H1 (cell line): ENCODE data around the gene ROPN1. TPM values are rescaled to one million over a fixed set of nuclear protein-coding genes. Genes with fewer than 3 reads are reported as not detected.
"Not testable (repeated sequence)": the region's sequence is repeated elsewhere in the genome, so short reads cannot be mapped to it uniquely, and the experiment has no call there.

ENCODE experiments used
- CTCF ChIA-PET: fragments of 300-600 bp; sonication (Branson Sonifier 250); formaldehyde crosslinking; loops from one replicate; lab custom pipeline; 2021; ENCODE audit not compliant: partially characterized antibody; lab: Charles Lee
- POLR2A ChIA-PET: fragments of 300-600 bp; sonication (Branson Sonifier 250); formaldehyde crosslinking; loops from one replicate; lab custom pipeline; 2021; ENCODE audit warnings: inconsistent platforms; ENCODE audit not compliant: partially characterized antibody; lab: Charles Lee
- DNase-seq, 2 experiments: peaks; one replicate each; pipeline versions ENCODE4 v3.0.0 to v3.0.0-alpha.2; 2010 to 2022; ENCODE audit warnings: low spot score in 2 of 2, low read depth in 1 of 2, mixed read lengths in 1 of 2
- FAIRE-seq: peaks from 2 replicates; lab custom pipeline; 2011; peaks lifted over from hg19 to GRCh38; lab: Jason Lieb, UNC
- H2AFZ ChIP-seq: 2 replicates; pipeline ENCODE4 v1.8.1; 2012; ENCODE audit warnings: low read length, inconsistent platforms
- H2AK5ac ChIP-seq: 2 replicates; pipeline ENCODE4 v1.6.1; 2013; ENCODE audit warnings: low read depth, low read length
- H2BK120ac ChIP-seq: replicated peaks from 2 replicates; pipeline ENCODE3; 2013; ENCODE audit warnings: low read depth, low read length, inconsistent platforms
- H2BK12ac ChIP-seq: 2 replicates; pipeline ENCODE4 v1.6.1; 2013; ENCODE audit warnings: low read depth, low read length
- H2BK15ac ChIP-seq: 2 replicates; pipeline ENCODE4 v1.6.1; 2013; ENCODE audit warnings: low read length
- H2BK20ac ChIP-seq: 2 replicates; pipeline ENCODE4 v1.6.1; 2013; ENCODE audit warnings: low read length
- H2BK5ac ChIP-seq: 2 replicates; pipeline ENCODE4 v1.6.1; 2013; ENCODE audit warnings: low read depth, low read length
- H3K14ac ChIP-seq: 2 replicates; pipeline ENCODE4 v1.6.1; 2013; ENCODE audit warnings: inconsistent platforms; ENCODE audit not compliant: insufficient read length
- H3K18ac ChIP-seq: 2 replicates; pipeline ENCODE4 v1.6.1; 2013; ENCODE audit warnings: low read length; ENCODE audit errors: extremely low read depth
- H3K23ac ChIP-seq: 2 replicates; pipeline ENCODE4 v1.6.1; 2013; ENCODE audit warnings: inconsistent platforms; ENCODE audit not compliant: insufficient read length
- H3K23me2 ChIP-seq: 2 replicates; pipeline ENCODE4 v1.6.1; 2013; ENCODE audit warnings: low read depth, low read length
- H3K27ac ChIP-seq: 2 replicates; pipeline ENCODE4 v1.6.1; 2011; ENCODE audit warnings: low read depth, low read length, inconsistent platforms
- H3K27me3 ChIP-seq, 4 experiments: replicated peaks in 1 of 4; 1 replicate in 1 of 4; 2 replicates in 3 of 4; pipeline versions ENCODE4 v1.6.1 to v1.8.1; 2011 to 2013; ENCODE audit warnings: low read length in 3 of 4, mild to moderate bottlenecking in 3 of 4, inconsistent platforms in 2 of 4, mixed read lengths in 2 of 4, moderate library complexity in 1 of 4; ENCODE audit not compliant: control insufficient read depth in 3 of 4, insufficient read depth in 3 of 4; ENCODE audit errors: extremely low read depth in 1 of 4
- H3K36me3 ChIP-seq, 4 experiments: 2 replicates each; pipeline versions ENCODE4 v1.6.1 to v1.8.1; 2011 to 2013; ENCODE audit warnings: mild to moderate bottlenecking in 4 of 4, low read length in 3 of 4, moderate library complexity in 2 of 4, control low read depth in 1 of 4, inconsistent platforms in 1 of 4; ENCODE audit not compliant: insufficient read depth in 4 of 4, control insufficient read depth in 2 of 4
- H3K4ac ChIP-seq: replicated peaks from 2 replicates; pipeline ENCODE3; 2013; ENCODE audit warnings: low read length, low read depth, mixed read lengths, inconsistent platforms; ENCODE audit not compliant: insufficient read length
- H3K4me1 ChIP-seq, 4 experiments: replicated peaks in 1 of 4; 1 replicate in 1 of 4; 2 replicates in 3 of 4; pipeline versions ENCODE4 v1.6.1 to v1.8.1; 2011 to 2013; ENCODE audit warnings: low read length in 3 of 4, inconsistent platforms in 2 of 4, mixed read lengths in 1 of 4; ENCODE audit not compliant: insufficient read depth in 4 of 4, control insufficient read depth in 3 of 4
- H3K4me2 ChIP-seq, 2 experiments: 2 replicates each; pipeline versions ENCODE4 v1.6.1 to v1.8.1; 2011 to 2013; ENCODE audit warnings: low read depth in 2 of 2, low read length in 2 of 2, control low read depth in 1 of 2, inconsistent platforms in 1 of 2, mild to moderate bottlenecking in 1 of 2; ENCODE audit not compliant: insufficient read depth in 1 of 2
- H3K4me3 ChIP-seq, 4 experiments: fragments of 200-600, 300-600 bp in 1 of 4; sonication (generic), shearing (Covaris generic), sonication (Bioruptor Twin) in 1 of 4; 2 replicates each; pipeline versions ENCODE4 v1.5.1 to v1.8.1; 2011 to 2016; ENCODE audit warnings: low read length in 4 of 4, low read depth in 3 of 4, control low read depth in 2 of 4, inconsistent platforms in 2 of 4, mild to moderate bottlenecking in 2 of 4, mixed read lengths in 1 of 4, moderate library complexity in 1 of 4; ENCODE audit not compliant: insufficient read depth in 2 of 4; ENCODE audit errors: extremely low read depth in 1 of 4
- H3K56ac ChIP-seq: replicated peaks from 2 replicates; pipeline ENCODE3; 2013; ENCODE audit warnings: low read depth, mild to moderate bottlenecking, mixed read lengths, low read length, inconsistent platforms; ENCODE audit not compliant: insufficient read length
- H3K79me1 ChIP-seq: 2 replicates; pipeline ENCODE4 v1.6.1; 2013; ENCODE audit warnings: low read depth, low read length, control low read depth
- H3K79me2 ChIP-seq, 2 experiments: 2 replicates each; pipeline versions ENCODE4 v1.6.1 to v1.8.1; 2012 to 2013; ENCODE audit warnings: low read length in 2 of 2, mild to moderate bottlenecking in 2 of 2, inconsistent platforms in 1 of 2; ENCODE audit not compliant: insufficient read depth in 2 of 2, control insufficient read depth in 1 of 2
- H3K9ac ChIP-seq, 4 experiments: replicated peaks in 1 of 4; 1 replicate in 1 of 4; 2 replicates in 3 of 4; pipeline versions ENCODE4 v1.6.1 to v1.8.1; 2011 to 2013; ENCODE audit warnings: low read depth in 3 of 4, low read length in 3 of 4, control low read depth in 2 of 4, mild to moderate bottlenecking in 2 of 4, moderate library complexity in 2 of 4, inconsistent platforms in 1 of 4; ENCODE audit errors: extremely low read depth in 1 of 4
- H3K9me3 ChIP-seq, 2 experiments: 2 replicates each; pipeline versions ENCODE4 v1.6.1 to v1.8.1; 2012 to 2013; ENCODE audit warnings: mild to moderate bottlenecking in 2 of 2, moderate library complexity in 2 of 2, control low read depth in 1 of 2, inconsistent platforms in 1 of 2, low read depth in 1 of 2, low read length in 1 of 2, mixed read lengths in 1 of 2; ENCODE audit not compliant: insufficient read depth in 2 of 2
- H4K20me1 ChIP-seq, 2 experiments: replicated peaks in 1 of 2; 2 replicates each; pipeline versions ENCODE3 to v1.8.1; 2011 to 2013; ENCODE audit warnings: inconsistent platforms in 2 of 2, low read length in 2 of 2, mild to moderate bottlenecking in 1 of 2; ENCODE audit not compliant: insufficient read depth in 2 of 2, control insufficient read depth in 1 of 2
- H4K5ac ChIP-seq: 2 replicates; pipeline ENCODE4 v1.6.1; 2013; ENCODE audit warnings: low read length, low read depth, mixed read lengths, inconsistent platforms; ENCODE audit not compliant: insufficient read length
- H4K8ac ChIP-seq: 2 replicates; pipeline ENCODE4 v1.8.0; 2013; ENCODE audit warnings: mild to moderate bottlenecking, moderate library complexity, low read length, inconsistent platforms; ENCODE audit not compliant: insufficient read depth; ENCODE audit errors: extremely low read depth
- H4K91ac ChIP-seq: replicated peaks from 2 replicates; pipeline ENCODE3; 2013; ENCODE audit warnings: low read length, mixed read lengths, inconsistent platforms; ENCODE audit not compliant: insufficient read length
- WGBS, 2 experiments: shearing (Covaris generic) in 1 of 2; methylation state at CpG; one replicate each; pipeline versions ENCODE4 v1.1.6 to v1.1.7; 2013 to 2015; ENCODE audit warnings: low lambda C conversion rate in 2 of 2, mixed read lengths in 2 of 2, inconsistent platforms in 1 of 2, low coverage in 1 of 2, missing lambda C conversion rate in 1 of 2; ENCODE audit not compliant: insufficient replicate concordance in 2 of 2, insufficient coverage in 1 of 2, insufficient read length in 1 of 2; ENCODE audit errors: extremely low coverage in 1 of 2, missing lambda C conversion rate in 1 of 2; 5-methylcytosine and 5-hydroxymethylcytosine counted together
- polyA plus RNA-seq, 7 experiments: library from polyadenylated mRNA; depleted of rRNA in 3 of 7; stranded (reverse) in 5 of 7; unstranded in 2 of 7; fragments of >200 nt in 5 of 7; fragments of 200-250 nt in 2 of 7; gene quantifications; 1 replicate in 5 of 7; 2 replicates in 1 of 7; 4 replicates in 1 of 7; pipeline versions ENCODE4 v1.2.1 to v1.2.3, GENCODE V29; 2011 to 2013; ENCODE audit warnings: missing spikeins in 2 of 7, mixed read lengths in 2 of 7
- total RNA-seq: library from RNA; stranded (reverse); fragmentation: NEBNext Ultra II Directional; extraction: Animal tissue kit (Norgen Biotek cat#: 25700); gene quantifications from 2 replicates; pipeline ENCODE4 v1.2.1, GENCODE V29; 2021
- TF ChIP-seq, protein P1 (sequence below): IDR thresholded peaks from 2 replicates; pipeline ENCODE4 v1.6.1; 2012; ENCODE audit warnings: low read length, inconsistent platforms

ROPN1 gene
- total and polyA plus RNA-seq, 2 of the 8 experiments (the other 6 are each of a cell fraction or from before 2014, with no cell fraction given) = 0.03 TPM; not detected in 1

DNA sequence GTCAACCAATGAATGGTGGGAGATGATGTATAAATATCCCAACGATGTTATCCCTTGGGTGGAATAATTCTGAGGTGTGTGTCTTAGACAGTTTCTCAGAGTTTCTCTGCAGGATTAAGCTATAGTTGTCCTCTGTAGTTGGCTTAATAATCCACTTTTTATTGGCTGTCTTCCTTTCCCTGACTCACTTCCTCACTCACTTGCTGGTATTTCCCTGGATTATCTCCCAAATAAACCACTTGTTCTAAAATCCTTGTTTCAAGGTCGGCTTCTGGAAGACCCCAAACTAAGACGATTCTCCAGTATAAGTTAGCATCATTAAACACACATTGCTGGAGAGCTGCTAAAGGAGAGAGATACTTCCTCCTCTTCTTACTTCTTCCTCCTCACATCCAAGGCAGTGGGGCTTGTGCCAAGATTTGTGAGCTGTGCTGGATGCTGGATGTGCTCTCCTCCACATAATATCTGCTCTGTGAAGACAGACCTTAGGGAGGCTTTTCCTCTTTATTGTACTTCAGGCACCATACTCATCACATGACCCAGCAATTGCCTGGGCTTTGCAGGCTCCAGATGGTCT is 22.5 kb upstream of the ROPN1 start (continued):
- TF ChIP-seq, protein P1, sequence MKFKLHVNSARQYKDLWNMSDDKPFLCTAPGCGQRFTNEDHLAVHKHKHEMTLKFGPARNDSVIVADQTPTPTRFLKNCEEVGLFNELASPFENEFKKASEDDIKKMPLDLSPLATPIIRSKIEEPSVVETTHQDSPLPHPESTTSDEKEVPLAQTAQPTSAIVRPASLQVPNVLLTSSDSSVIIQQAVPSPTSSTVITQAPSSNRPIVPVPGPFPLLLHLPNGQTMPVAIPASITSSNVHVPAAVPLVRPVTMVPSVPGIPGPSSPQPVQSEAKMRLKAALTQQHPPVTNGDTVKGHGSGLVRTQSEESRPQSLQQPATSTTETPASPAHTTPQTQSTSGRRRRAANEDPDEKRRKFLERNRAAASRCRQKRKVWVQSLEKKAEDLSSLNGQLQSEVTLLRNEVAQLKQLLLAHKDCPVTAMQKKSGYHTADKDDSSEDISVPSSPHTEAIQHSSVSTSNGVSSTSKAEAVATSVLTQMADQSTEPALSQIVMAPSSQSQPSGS = no peak

DNA sequence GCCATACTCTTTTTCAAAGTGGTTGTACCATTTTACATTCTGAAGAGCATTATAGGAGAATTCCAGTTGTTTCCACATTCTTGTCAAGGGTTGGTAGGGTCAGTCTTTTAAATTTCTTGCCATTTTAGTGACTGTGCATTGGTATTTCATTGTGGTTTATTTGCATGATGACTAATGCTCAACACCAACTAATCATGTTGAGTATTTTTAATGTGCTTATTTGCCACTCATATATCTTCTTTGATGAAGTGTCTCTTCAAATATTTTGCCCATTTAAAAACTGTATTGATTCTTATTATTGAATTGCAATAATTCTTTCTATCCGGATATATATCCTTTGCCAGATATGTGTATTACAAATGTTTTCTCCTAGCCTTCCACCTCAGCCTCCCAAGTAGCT is 16.4 kb upstream of the ROPN1 start:
- H3K79me1 ChIP-seq, H4K5ac ChIP-seq, H4K91ac ChIP-seq, H3K4me1 ChIP-seq, H3K27me3 ChIP-seq, H2BK5ac ChIP-seq, H2BK15ac ChIP-seq, H3K36me3 ChIP-seq, H3K9me3 ChIP-seq, H2BK20ac ChIP-seq, H2AK5ac ChIP-seq, H3K4me2 ChIP-seq, H2AFZ ChIP-seq, H3K4me3 ChIP-seq, H3K56ac ChIP-seq, H2BK120ac ChIP-seq, H3K18ac ChIP-seq, POLR2A ChIA-PET, DNase-seq, H3K23me2 ChIP-seq, H3K4ac ChIP-seq, H4K8ac ChIP-seq, H3K23ac ChIP-seq, H3K14ac ChIP-seq, FAIRE-seq, H3K9ac ChIP-seq, H4K20me1 ChIP-seq, H2BK12ac ChIP-seq, H3K27ac ChIP-seq, H3K79me2 ChIP-seq: not testable (repeated sequence)
- CTCF ChIA-PET = interaction anchor here (1.7 kb wide), 1 partner anchor 8 kb away, joined by 6 read pairs; no protein-coding TSS in a partner anchor
- whole genome bisulfite sequencing, 2 experiments = 95% methylated on average over 1 of the region's 1 CpG; no CpG with 5 or more reads in 1 of the 2 experiments
